Stimulated activated CD4-positive, alpha-beta T cell treated with anti-CD3 and anti-CD28 coated beads, TNF-alpha, amount 100 ng/mL, for 4 hours (primary cell): ENCODE data around the gene RAB3GAP2.
A peak's percentile ranks its signal among the peaks of the same experiment; 100 is the strongest.
"Not testable (repeated sequence)": the region's sequence is repeated elsewhere in the genome, so short reads cannot be mapped to it uniquely, and the experiment has no call there.

Experiments
- DNase-seq, 3 experiments: peaks; one replicate each; pipeline ENCODE4 v3.0.0-alpha.2; 2020; ENCODE audit warnings: low read depth in 3 of 3

The RAB3GAP2 gene

DNA sequence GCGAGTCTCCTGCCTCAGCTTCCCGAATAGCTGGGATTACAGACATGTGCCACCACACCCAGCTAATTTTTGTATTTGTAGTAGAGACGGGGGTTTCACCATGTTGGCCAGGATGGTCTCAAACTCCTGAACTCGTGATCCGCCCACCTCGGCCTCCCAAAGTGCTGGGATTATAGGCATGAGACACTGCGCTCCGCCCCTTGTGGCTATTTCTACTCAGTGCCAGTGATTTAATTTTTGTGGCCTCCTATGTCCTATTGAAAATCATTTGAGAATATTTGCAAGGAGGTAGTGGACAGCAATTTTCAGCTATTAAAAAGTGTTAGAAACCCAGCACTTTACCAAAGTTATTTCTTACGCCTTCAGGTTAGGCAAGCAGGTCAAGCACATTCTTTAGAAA lies 36.0 kb downstream of the RAB3GAP2 start:
- DNase-seq = not testable (repeated sequence)

DNA sequence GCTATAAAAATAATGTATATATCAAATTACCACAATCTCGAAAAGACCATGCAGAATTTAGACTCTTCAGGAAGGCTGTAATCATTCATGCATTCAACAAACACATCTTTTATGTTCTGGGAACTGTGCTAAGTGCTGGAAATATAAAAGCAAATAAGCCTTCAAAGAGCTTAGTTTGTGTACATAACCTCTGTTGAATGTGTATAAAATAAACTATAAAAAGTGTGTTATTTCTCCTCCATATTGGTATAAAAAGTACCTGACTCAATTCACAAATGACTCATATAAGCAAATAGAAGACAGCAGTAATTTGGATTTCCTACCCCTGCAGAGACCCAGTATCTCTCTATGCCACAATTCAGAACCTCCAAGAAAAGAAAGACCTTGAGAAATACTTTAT lies 36.8 kb downstream of the RAB3GAP2 start:
- DNase-seq = no peak

DNA sequence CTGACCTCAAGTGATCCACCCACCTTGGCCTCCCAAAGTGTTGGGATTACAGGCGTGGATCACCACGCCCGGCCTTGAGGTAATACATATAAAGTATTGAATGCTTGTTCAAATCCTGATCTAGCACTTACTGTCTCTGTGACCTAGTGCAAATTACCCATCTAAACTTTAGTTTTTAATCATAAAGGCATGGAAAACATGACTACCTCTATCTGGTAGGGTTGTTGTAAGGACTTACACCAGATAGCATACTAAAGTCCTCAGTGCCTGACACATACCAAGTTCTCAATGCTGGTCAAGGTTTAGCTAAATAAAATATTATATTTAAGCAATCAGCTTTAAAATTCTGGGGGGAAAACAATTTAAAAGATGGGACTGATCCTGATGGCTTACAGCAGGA lies 38.3 kb downstream of the RAB3GAP2 start:
- DNase-seq = no peak

DNA sequence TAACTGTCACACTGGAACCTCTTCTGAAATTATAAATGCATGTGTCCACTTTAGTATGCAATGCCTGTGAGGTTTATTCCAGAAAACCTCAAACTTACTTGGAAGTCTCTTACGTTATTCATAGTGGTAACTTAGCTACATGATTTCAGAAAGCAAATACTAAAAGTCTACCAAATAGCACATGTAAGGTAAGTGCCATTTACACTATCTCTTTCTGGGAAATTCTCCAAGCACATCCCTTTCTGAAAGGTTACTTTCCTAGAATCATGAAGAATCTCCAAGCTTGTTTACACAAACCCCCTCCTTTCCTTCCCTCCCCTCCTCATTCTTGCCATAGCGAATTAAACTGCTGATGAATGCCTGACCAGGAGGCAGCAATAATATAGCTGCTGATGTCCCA lies 42.5 kb downstream of the RAB3GAP2 start:
- no peak for DNase-seq

DNA sequence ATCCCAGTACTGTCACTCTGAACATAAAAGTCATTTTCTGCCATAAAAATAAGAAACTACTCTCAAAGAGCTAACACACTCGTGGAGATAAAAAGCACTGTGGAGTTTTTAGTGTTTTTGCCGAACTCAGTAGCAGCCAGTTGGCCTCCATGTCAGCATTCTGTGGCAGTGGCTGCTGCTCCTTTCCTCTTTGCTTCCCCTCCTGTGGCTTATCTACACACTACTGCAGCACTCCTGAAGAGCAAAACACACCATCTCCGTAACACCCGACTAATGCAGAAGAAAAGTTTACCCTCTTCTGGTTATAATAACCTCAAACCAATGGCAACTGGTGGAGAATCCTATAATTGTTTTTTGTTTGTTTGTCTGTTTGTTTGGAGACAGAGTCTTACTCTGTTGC lies 44.9 kb downstream of the RAB3GAP2 start:
- no peak for DNase-seq

DNA sequence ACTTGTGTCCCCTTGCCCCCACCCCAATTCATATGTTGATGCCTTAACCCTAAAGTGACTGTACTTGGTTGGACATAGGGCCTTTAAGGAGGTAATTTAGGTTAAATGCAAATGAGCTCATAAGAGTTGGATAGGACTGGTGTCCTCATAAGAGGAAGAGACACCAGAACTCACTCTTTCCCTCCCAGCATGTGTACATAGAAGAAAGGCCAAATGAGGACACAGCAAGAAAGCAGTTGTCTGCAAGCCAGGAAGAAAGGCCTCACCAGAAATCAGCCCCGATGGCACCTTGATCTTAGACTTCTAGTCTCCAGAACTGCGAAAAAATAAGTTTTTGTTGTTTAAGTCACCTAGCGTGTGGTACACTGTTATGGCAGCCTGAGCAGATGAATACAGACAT lies 45.5 kb downstream of the RAB3GAP2 start:
- DNase-seq = no peak

DNA sequence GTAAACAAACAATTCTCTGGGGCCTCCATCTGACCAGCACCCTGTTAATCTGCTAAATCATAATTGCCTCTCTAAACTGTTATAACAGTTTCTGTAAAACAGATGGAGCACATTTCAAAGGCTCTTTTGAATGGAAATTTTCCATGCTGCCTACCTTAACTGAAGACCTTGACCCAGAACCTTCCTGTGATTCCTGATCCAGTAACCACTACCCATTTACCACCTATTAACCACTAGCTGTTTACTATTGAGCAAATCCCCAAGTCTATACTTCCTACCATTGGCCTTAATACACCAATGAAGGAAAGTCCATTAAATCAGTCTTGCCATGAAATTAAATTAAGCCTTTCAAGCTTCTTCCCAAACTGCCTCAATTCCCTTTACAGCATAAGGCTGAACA lies 46.3 kb downstream of the RAB3GAP2 start:
- DNase-seq = no peak

DNA sequence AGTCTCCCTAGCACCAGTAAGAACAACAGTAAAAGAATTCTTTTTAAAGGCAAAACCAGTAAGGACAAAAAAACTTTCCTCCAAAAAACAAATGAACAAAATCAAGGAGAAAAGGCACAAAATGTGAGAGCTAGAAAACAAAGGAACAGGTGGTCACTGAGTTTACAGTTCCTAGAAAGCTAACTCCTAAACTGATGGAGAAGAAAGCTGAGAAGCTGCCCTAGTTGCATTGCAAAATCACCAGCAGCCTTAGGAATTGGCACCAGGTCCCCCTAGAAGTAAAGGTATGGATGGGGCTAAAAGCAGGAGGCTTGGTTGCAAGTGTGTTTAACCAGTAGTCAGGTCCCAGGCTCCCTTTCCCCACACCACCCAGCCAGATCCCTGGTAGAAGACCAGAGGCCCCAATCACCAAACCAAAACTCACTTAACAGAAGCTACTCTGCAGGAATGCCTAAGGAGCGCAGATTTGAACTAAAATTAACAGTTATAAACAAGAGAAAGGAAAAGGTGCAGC lies 47.6 kb downstream of the RAB3GAP2 start:
- no peak for DNase-seq

DNA sequence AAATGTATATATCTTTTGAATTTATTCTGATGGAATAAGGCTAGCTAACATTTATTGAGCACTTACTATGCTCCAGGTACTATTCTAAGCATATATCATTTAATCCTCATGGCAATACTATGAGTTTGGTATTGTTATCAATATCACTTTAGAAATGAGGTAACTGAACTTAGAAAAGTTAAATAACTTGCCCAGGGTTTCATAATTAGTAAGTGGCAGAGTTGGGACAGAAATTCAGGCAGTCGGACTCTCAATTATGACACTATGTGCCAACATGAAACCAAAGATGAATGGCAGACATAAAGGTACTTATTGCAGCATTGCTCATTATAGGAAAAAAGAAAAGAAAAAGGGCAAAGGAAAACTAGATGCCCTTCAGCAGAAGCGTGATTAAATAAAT lies 48.2 kb downstream of the RAB3GAP2 start:
- no peak for DNase-seq

DNA sequence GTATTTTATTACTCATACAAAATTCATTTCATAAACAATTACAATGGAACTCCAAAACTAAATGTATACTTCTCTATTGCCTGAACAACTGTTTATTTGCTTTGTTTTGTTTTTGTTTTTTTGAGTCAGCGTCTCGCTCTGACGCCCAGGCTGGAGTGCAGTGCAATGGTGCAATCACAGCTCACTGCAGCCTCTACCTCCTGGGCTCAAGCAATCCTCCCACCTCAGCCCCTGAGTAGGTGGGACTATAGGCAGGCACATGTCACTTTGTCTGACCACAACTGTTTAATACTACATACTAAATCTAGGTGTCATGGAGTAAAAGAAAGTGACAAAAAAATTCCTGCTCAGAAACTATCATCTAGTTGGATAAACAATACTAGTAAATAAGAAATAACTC lies 49.3 kb downstream of the RAB3GAP2 start:
- DNase-seq = no peak

DNA sequence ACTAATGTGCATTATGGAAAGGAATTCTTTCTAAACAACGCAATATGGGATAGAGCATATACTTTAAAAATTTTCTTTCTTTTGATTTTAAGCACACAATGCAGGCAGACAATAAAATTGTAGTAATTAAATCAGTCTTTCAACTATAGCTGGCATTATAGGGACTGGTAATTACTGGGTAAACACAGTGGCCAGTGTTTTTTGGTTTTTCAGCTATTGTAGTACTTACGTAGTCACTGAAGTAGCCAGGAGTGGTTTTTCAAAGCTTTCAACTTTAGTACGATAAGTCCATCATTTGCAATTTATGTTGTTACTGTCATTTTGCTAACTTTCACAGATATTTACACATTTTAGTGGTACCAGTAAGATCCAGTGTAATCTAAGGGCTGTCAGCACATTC lies 50.6 kb downstream of the RAB3GAP2 start:
- DNase-seq = no peak

DNA sequence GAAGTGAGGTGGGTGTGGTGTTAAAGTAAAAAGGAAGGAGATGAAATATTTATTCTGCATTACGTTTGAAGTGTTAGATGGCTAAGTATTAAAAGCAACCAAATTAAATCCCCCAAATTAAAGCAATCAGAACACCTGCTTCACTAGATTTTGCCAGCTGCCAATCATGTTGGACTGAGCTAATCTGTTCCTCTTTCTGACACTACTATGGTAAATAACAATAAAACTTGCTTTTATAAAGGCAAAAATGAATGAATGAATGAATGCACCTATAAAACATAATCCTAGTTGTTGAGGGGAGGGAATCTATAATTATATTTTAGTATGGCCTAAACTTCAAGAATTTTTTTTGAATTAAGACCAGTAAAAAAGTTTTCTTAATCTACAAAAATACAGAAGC lies 51.0 kb downstream of the RAB3GAP2 start:
- DNase-seq = no peak

DNA sequence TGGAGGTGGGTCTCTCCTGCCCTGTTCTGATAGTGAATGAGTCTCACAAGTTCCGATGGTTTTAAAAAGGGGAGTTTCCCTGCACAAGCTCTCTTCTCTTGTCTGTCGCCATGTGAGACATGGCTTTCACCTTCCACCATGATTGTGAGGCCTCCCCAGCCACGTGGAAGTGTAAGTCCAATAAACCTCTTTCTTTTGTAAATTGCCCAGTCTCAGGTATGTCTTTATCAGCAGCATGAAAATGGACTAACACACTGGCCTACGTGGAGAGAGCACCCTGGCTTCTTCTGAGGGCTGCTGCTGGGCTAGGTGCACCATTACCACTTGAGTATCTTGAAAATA lies 51.6 kb downstream of the RAB3GAP2 start:
- not testable (repeated sequence) for DNase-seq

DNA sequence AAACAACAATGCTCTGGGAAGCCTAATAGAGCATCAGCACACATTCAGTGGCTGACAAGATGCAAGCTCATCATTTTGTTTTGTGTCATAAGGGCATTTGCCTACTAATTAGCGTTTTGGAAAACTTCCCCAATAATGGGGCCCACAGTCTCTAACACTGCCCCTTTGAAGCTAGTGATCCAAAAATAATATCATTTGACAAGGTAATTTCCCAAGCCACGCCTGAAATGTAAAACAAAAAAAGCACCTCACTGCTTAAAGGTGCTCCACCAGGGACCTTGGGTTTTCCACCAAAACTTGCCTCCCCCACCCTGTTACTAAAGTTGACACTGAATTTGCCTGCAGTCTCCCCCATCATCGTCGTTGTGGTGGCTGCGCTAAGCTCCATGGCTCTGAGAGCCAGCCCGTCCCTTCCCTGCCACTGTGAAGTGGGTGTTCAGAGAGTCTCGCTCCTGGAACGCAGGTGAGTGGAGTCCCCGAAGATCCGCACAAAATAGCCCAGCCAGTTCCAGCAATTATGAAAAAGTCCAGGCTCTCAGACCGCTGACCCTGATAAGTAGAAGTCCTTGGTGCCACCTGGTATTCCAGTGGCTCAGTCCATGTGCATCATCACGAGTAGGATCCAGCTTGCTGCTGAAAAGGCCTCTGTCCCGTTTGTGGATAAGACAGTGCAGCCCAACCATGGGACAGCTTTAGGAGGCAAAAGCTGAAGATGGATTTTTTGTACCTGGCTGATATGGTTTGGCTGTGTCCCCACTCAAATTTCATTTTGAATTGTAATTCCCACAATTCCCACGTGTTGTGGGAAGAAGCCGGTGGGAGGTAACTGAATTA lies 52.2 kb downstream of the RAB3GAP2 start:
- no peak for DNase-seq

DNA sequence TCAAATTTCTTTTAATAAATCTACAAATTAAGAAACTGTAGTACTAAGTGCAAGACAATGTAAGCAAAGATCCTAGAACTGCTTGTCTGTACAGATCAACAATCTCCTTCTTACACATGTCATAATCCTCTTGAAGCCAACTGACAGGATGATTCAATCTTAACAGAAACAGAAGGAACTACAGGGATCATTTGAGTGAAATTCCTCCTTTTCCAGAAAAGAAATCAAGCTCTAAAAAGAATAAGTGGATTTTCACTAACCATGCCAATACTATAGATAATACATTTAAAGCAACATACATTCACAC lies 53.2 kb downstream of the RAB3GAP2 start:
- DNase-seq = no peak

DNA sequence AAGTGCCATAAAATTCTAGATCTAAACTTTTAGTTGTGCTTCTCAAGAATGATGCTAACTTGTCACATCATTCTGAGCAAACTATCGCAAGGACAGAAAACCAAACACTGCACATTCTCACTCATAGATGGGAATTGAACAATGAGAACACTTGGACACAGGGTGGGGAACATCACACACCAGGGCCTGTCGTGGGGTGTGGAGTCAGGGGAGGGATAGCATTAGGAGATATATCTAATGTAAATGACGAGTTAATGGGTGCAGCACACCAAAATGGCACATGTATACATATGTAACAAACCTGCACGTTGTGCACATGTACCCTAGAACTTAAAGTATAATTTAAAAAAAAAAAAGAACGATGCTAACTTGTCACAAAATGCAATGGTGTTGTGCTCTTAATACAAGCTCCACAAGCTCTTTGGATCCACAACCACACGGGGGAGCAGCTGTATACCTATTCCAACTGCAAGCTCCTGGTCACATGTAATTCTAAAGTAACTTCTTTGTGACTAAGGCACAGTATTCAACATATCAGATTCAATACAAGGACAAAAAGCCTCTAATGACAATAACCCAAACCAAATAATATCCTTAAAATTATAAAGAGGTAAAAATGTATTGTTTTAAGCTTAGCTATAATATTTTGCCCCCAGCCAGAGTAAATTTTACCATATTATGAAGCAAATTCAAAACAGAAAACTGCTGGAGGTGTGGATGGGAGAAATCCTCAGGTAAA lies 53.7 kb downstream of the RAB3GAP2 start:
- DNase-seq = peak in 1 of 3 experiments; percentile 10

DNA sequence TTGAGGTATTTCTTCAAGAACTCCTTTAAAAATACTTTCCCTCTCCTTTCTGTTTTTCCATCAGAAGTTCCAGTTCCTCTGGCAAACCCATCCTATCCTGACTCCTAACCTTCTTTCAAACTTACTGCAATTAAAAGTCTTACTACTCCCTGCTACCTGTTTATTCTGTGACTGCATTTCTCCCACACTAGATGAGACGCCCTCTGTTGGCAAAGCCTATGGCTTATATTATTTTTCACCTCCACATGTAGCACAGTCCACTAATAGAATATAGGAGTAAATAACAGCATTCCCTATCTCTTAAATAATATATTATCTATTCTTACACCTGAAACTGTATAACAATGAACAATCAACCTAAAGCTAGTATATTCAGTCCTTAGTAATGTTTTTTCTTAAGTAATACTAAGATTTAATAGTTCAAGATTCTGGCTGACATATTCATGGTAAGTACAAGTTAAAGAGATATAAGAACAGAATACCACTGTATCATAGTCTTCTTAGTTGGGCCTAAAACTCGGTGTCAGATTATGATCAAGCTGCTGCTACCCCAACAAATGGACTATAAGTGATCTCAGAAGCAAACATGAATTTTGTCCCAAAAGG lies 54.8 kb downstream of the RAB3GAP2 start:
- no peak for DNase-seq

DNA sequence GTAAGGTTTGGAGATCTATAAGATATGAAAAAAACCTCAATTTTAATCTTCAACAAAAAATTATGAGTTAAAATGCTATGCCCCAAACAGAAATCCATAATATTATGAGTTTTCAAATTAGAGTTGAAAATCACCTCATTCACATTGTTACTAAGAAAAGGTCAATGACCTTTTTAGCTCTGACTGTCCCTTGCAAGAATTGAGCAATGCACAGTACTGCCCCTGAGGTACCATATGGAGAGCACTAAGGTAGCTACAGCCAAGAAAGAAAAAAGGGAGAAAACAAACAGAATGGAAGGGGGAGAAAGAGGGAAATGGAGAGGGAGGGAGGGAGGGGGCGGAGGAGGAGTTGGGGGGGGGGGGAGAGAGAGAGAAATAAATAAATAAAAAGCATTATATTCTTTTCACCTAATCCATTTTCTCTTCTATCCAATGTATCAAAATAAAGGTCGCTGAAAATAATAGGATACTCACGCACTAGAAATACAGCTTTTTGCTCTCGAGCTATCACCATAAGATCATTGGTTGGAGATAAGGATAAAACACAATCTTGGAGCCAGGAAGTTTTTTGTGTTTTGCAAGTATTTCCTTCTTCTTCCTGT lies 58.8 kb downstream of the RAB3GAP2 start:
- no peak for DNase-seq

DNA sequence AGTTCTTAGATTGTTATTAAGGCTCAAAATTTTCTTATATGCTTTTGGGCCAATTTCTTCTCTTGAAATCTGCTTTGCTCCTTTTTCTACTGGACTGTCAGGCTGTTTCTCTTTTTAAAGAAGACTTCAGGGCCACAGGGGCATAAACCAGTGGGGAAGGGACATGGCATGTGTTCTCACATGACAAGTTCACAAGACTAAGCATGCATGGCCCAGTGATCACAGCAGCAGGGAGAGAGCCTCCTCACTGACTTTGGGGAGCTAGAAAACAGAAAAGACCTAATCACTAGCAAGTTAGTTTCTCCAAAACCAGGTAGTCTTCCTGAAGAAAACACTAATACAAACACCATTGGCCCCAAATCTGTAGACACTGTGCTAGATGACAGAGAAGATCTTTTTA lies 64.8 kb downstream of the RAB3GAP2 start:
- DNase-seq = no peak

DNA sequence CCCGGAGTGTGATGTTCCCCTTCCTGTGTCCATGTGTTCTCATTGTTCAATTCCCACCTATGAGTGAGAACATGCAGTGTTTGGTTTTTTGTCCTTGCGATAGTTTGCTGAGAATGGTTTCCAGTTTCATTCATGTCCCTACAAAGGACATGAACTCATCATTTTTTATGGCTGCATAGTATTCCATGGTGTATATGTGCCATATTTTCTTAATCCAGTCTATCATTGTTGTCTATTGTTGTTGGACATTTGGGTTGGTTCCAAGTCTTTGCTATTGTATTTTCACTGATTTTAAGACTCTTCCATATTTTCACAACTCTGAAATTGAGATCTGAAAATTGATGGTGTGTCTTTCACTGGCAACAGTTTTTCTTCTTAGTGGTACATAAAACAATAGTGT lies 67.5 kb downstream of the RAB3GAP2 start:
- DNase-seq = not testable (repeated sequence)

DNA sequence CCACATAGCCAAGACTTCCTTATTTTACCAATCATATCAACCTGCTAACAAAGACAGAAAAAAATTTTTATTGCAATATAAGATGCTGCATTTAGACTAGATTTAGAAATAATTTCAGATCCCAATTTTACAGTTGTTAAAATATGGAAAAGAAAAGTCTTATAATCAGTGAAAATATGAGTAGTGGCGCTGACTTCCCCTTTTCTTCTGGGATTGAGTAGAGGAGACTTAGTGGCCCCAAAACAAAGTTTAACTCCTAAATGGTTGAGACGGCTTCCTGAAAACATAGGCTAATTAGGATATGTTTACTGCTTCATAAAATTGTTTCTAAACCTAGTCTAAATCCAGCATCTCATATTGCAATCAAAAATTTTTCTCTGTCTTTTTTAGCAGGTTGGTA lies 68.4 kb downstream of the RAB3GAP2 start:
- DNase-seq = no peak

DNA sequence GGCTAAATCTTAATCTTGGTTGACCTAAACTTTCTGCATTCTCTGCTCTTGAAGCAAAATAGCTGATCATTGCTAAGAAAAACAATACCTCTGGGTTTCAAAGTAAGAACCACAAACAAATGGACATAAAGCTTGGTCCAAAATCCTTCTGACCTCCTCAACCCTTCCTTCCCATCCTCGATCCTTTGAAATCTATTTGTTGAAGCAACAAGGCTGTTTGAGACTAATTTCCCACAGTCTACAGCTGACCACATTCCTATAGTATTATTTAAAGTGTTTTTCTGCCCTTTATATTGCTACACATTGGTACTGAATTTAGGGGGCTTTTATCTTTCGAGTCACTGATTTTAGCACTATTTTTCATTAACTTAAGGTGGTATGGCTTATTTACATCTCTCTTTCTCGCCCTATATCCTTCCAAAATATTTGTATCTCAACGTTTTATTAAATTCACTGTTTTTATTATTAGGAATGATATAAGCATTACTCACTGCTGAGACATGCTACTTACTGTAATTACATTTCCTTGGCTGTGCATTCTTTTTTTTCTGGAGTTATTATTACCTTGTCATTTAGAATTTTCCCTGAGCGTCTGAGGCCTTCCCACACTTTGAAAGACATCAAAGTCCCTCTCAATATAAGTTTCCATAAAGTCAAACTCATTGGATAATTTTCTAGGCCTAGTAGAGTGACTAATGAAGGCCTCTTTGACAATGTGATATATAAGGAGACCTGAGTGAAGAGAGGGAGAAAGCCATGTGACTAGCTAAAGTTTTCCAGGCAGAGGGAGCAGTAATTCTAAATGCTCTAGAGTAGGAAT lies 73.9 kb downstream of the RAB3GAP2 start:
- DNase-seq = no peak
